ENCODE data around the gene EIF1B.

EIF1B gene

GRCh38 chr3:40323946-40324345 is 14.4 kb downstream of the EIF1B start:
- TF ChIP-seq EZH2phosphoT487 (IDR thresholded peaks at IDR 0.05; ENCODE audit: borderline replicate concordance, low read length) (no peak), CTCF (IDR thresholded peaks at IDR 0.05; ENCODE audit: low read depth, low read length, poor library complexity, severe bottlenecking) (no peak)
- H4K20me1 ChIP-seq (ENCODE audit: control insufficient read depth, insufficient read depth, low read depth, low read length): no peaks in the 10 kb centered on the region
- no peaks in the 10 kb centered on the region for H3K36me3 ChIP-seq (ENCODE audit: control insufficient read depth, low read length)
- no peak overlapping the region; the same call in 1 of the 2 replicates for H3K4me3 ChIP-seq (ENCODE audit: low read length)
- no peak overlapping the region for H3K4me2 ChIP-seq (ENCODE audit: low read length)
- H3K27ac ChIP-seq (ENCODE audit: low read depth, low read length): no peak overlapping the region
- H3K4me1 ChIP-seq (ENCODE audit: control insufficient read depth, low read length): peaks cover 55% of the 10 kb centered on the region
- H3K27me3 ChIP-seq (ENCODE audit: control insufficient read depth, low read length): no peaks in the 10 kb centered on the region
- H3K9me3 ChIP-seq (ENCODE audit: control insufficient read depth, insufficient read depth, low read length): no peaks in the 10 kb centered on the region
- H3K9me2 ChIP-seq (replicated peaks; ENCODE audit: control insufficient read depth, low read length): no peaks in the 10 kb centered on the region
- H3K79me2 ChIP-seq (ENCODE audit: control insufficient read depth, low read length): no peaks in the 10 kb centered on the region
- peaks cover 9% of the 10 kb centered on the region for H3F3A ChIP-seq (ENCODE audit: control insufficient read depth, insufficient read depth)

GRCh38 chr3:40324621-40325020 is 15.1 kb downstream of the EIF1B start:
- TF ChIP-seq EZH2phosphoT487 (IDR thresholded peaks at IDR 0.05; ENCODE audit: borderline replicate concordance, low read length) (no peak), CTCF (IDR thresholded peaks at IDR 0.05; ENCODE audit: low read depth, low read length, poor library complexity, severe bottlenecking) (no peak)
- H3K9me2 ChIP-seq (replicated peaks; ENCODE audit: control insufficient read depth, low read length): no peaks in the 10 kb centered on the region

GRCh38 chr3:40325465-40325864 is 16.0 kb downstream of the EIF1B start:
- Histone ChIP-seq H3K79me2 (ENCODE audit: control insufficient read depth, low read length) (no peaks in the 10 kb centered on the region), H3K4me2 (ENCODE audit: low read length) (no peak overlapping the region), H3K9me2 (replicated peaks; ENCODE audit: control insufficient read depth, low read length) (no peaks in the 10 kb centered on the region), H4K20me1 (ENCODE audit: control insufficient read depth, insufficient read depth, low read depth, low read length) (no peaks in the 10 kb centered on the region), H3K27me3 (ENCODE audit: control insufficient read depth, low read length) (no peaks in the 10 kb centered on the region), H3F3A (ENCODE audit: control insufficient read depth, insufficient read depth) (peaks cover 9% of the 10 kb centered on the region), H3K4me1 (ENCODE audit: control insufficient read depth, low read length) (peaks cover 53% of the 10 kb centered on the region), H3K27ac (ENCODE audit: low read depth, low read length) (no peak overlapping the region), H3K9me3 (ENCODE audit: control insufficient read depth, insufficient read depth, low read length) (no peaks in the 10 kb centered on the region), H3K4me3 (ENCODE audit: low read length) (no peak overlapping the region), H3K36me3 (ENCODE audit: control insufficient read depth, low read length) (no peaks in the 10 kb centered on the region)
- TF ChIP-seq CTCF (IDR thresholded peaks at IDR 0.05; ENCODE audit: low read depth, low read length, poor library complexity, severe bottlenecking) (no peak), EZH2phosphoT487 (IDR thresholded peaks at IDR 0.05; ENCODE audit: borderline replicate concordance, low read length) (no peak)

More at GRCh38 chr3:40324621-40325020, 15.1 kb downstream of the EIF1B start:
- Histone ChIP-seq H3K79me2 (ENCODE audit: control insufficient read depth, low read length) (no peaks in the 10 kb centered on the region), H4K20me1 (ENCODE audit: control insufficient read depth, insufficient read depth, low read depth, low read length) (no peaks in the 10 kb centered on the region), H3K27me3 (ENCODE audit: control insufficient read depth, low read length) (no peaks in the 10 kb centered on the region), H3K9me3 (ENCODE audit: control insufficient read depth, insufficient read depth, low read length) (no peaks in the 10 kb centered on the region), H3K4me2 (ENCODE audit: low read length) (peak overlapping the region; percentile 36), H3K4me3 (ENCODE audit: low read length) (peak overlapping the region; percentile 23; the same call in 1 of the 2 replicates), H3K27ac (ENCODE audit: low read depth, low read length) (no peak overlapping the region), H3K4me1 (ENCODE audit: control insufficient read depth, low read length) (peaks cover 55% of the 10 kb centered on the region), H3F3A (ENCODE audit: control insufficient read depth, insufficient read depth) (peaks cover 9% of the 10 kb centered on the region), H3K36me3 (ENCODE audit: control insufficient read depth, low read length) (no peaks in the 10 kb centered on the region)

Measured in DOHH2 (cell line).